GM23248 (cell line): ENCODE measurements around the gene ACYP1. TPM values are rescaled to one million over a fixed set of nuclear protein-coding genes. Genes with fewer than 3 reads are reported as not detected.

Experiments
- DNase-seq: peaks from one replicate; pipeline ENCODE4 v3.0.0-alpha.2; 2015
- H2AFZ ChIP-seq: fragments of 200-600 bp; sonication (generic); 2 replicates; pipeline ENCODE4 v1.6.1; 2016; ENCODE audit warnings: antibody characterized with exemption
- H3F3A ChIP-seq: fragments of 200-600 bp; sonication (generic); 2 replicates; pipeline ENCODE4 v1.6.1; 2016; ENCODE audit warnings: mild to moderate bottlenecking, antibody characterized with exemption, mixed run types; ENCODE audit not compliant: insufficient read depth
- H3K27ac ChIP-seq: fragments of 200-600 bp; sonication (generic); 2 replicates; pipeline ENCODE4 v1.5.1; 2016; ENCODE audit warnings: mild to moderate bottlenecking
- H3K27me3 ChIP-seq: fragments of 200-600 bp; sonication (generic); replicated peaks from 2 replicates; pipeline ENCODE4 v1.6.1; 2016; ENCODE audit warnings: mild to moderate bottlenecking; ENCODE audit not compliant: insufficient read depth
- H3K36me3 ChIP-seq: fragments of 200-600 bp; sonication (generic); 2 replicates; pipeline ENCODE4 v1.6.1; 2016; ENCODE audit warnings: low read depth, mild to moderate bottlenecking
- H3K4me1 ChIP-seq: fragments of 200-600 bp; sonication (generic); 2 replicates; pipeline ENCODE4 v1.6.1; 2016; ENCODE audit warnings: mild to moderate bottlenecking; ENCODE audit not compliant: insufficient read depth
- H3K4me2 ChIP-seq: fragments of 200-600 bp; sonication (generic); one replicate; pipeline ENCODE4 v1.6.1; 2016; ENCODE audit warnings: mild to moderate bottlenecking; ENCODE audit not compliant: unreplicated experiment
- H3K4me3 ChIP-seq: fragments of 200-600 bp; sonication (generic); 2 replicates; pipeline ENCODE4 v1.5.1; 2016; ENCODE audit warnings: mild to moderate bottlenecking
- H3K79me2 ChIP-seq: fragments of 200-600 bp; sonication (generic); 2 replicates; pipeline ENCODE4 v1.6.1; 2016; ENCODE audit warnings: mild to moderate bottlenecking; ENCODE audit not compliant: insufficient read depth
- H3K9ac ChIP-seq: fragments of 200-600 bp; sonication (generic); 2 replicates; pipeline ENCODE4 v1.6.1; 2016; ENCODE audit warnings: mild to moderate bottlenecking
- H3K9me2 ChIP-seq: fragments of 200-600 bp; sonication (generic); 2 replicates; pipeline ENCODE4 v1.6.1; 2016; ENCODE audit warnings: mixed run types, mild to moderate bottlenecking, moderate library complexity; ENCODE audit not compliant: insufficient read depth
- H3K9me3 ChIP-seq: fragments of 200-600 bp; sonication (generic); one replicate; pipeline ENCODE4 v1.6.1; 2017; ENCODE audit warnings: low read depth
- H4K20me1 ChIP-seq: fragments of 200-600 bp; sonication (generic); 2 replicates; pipeline ENCODE4 v1.6.0; 2016; ENCODE audit not compliant: insufficient read depth
- EZH2 ChIP-seq: fragments of 200-600 bp; sonication (generic); IDR thresholded peaks from 2 replicates; pipeline ENCODE4 v1.6.1; 2018; ENCODE audit warnings: antibody characterized with exemption, mild to moderate bottlenecking; ENCODE audit not compliant: insufficient read depth, poor library complexity, severe bottlenecking
- EZH2phosphoT487 ChIP-seq: fragments of 200-600 bp; sonication (generic); IDR thresholded peaks from 2 replicates; pipeline ENCODE4 v1.6.1; 2018; ENCODE audit warnings: antibody characterized with exemption, moderate library complexity, mild to moderate bottlenecking, low read depth; ENCODE audit not compliant: insufficient read depth
- WGBS, 2 experiments: methylation state at CpG; one replicate each; pipeline ENCODE4 v1.1.6; 2015 to 2017; ENCODE audit warnings: low lambda C conversion rate in 2 of 2, low coverage in 1 of 2; ENCODE audit errors: missing lambda C conversion rate in 2 of 2; 5-methylcytosine and 5-hydroxymethylcytosine counted together
- in situ Hi-C: fragments of 300-500 bp; cut with MboI; formaldehyde crosslinking; loops from 2 replicates; pipeline ENCODE4 v1.15.0; 2020
- polyA plus RNA-seq: library from polyadenylated mRNA; unstranded; fragments of >200 nt; fragmentation: Nextera tagmentation; extraction: Ambion mirVana; gene quantifications from 2 replicates; pipeline ENCODE4 v1.2.1, GENCODE V29; 2016
- total RNA-seq: library from RNA; depleted of rRNA; stranded (reverse); fragments of >200 nt; shearing (Covaris generic); gene quantifications from 2 replicates; pipeline ENCODE4 v1.2.3, GENCODE V29; 2014

Gene ACYP1
- total and polyA plus RNA-seq, 2 experiments from 2014 or later, result 7.3 to 19.3 TPM

- no peak overlapping the region for H3K4me3 ChIP-seq
- H3K9me3 ChIP-seq, result no peaks in the 10 kb centered on the region
- no peak overlapping the region for H2AFZ ChIP-seq
- H3K9ac ChIP-seq, result no peak overlapping the region
- WGBS, 2 experiments, result 88 to 90% methylated on average over 3 of the region's 3 CpGs
- no peaks in the 10 kb centered on the region for H3K4me1 ChIP-seq
- H3K27me3 ChIP-seq, result no peaks in the 10 kb centered on the region
- H3K36me3 ChIP-seq, result peaks cover 46% of the 10 kb centered on the region
- H3K27ac ChIP-seq, result no peak overlapping the region
- in situ Hi-C loops, result loop anchor here (10.0 kb wide), 1 partner anchor 180 kb away; no protein-coding TSS in a partner anchor
- no peaks in the 10 kb centered on the region for H3K9me2 ChIP-seq
- DNase-seq, result peak; percentile 4
- no peaks in the 10 kb centered on the region for H3K79me2 ChIP-seq
- H3F3A ChIP-seq, result peaks cover 5% of the 10 kb centered on the region; the same call in 1 of the 2 replicates
- H3K4me2 ChIP-seq, result no peak overlapping the region
- no peaks in the 10 kb centered on the region for H4K20me1 ChIP-seq
- no peak for TF ChIP-seq EZH2phosphoT487
- TF ChIP-seq EZH2, result no peak
Measured at GRCh38 chr14:75094896-75095295, 31.1 kb upstream of the ACYP1 start.

- Histone ChIP-seq H3F3A (peaks cover 5% of the 10 kb centered on the region; the same call in 1 of the 2 replicates), H2AFZ (no peak overlapping the region), H3K4me3 (no peak overlapping the region), H3K4me2 (no peak overlapping the region), H3K27ac (no peak overlapping the region), H3K27me3 (no peaks in the 10 kb centered on the region), H3K4me1 (no peaks in the 10 kb centered on the region), H3K9ac (no peak overlapping the region), H3K36me3 (peaks cover 45% of the 10 kb centered on the region), H3K79me2 (no peaks in the 10 kb centered on the region), H3K9me3 (no peaks in the 10 kb centered on the region), H4K20me1 (no peaks in the 10 kb centered on the region), H3K9me2 (no peaks in the 10 kb centered on the region)
- no peak for DNase-seq
- TF ChIP-seq EZH2, result no peak
- no peak for TF ChIP-seq EZH2phosphoT487
- in situ Hi-C loops, result loop anchor here (10.0 kb wide), 1 partner anchor 178 kb away; no protein-coding TSS in a partner anchor
- WGBS, 2 experiments, result 96 to 98% methylated on average over 2 of the region's 2 CpGs
Measured at GRCh38 chr14:75092698-75093097, 28.9 kb upstream of the ACYP1 start.

GRCh38 chr14:75091251-75091650 is 27.4 kb upstream of the ACYP1 start:
- no peak for TF ChIP-seq EZH2phosphoT487
- in situ Hi-C loops, result loop anchor here (10.0 kb wide), 1 partner anchor 176 kb away; no protein-coding TSS in a partner anchor
- no peaks in the 10 kb centered on the region for H3K4me1 ChIP-seq
- H3K27me3 ChIP-seq, result no peaks in the 10 kb centered on the region
- peaks cover 58% of the 10 kb centered on the region for H3K36me3 ChIP-seq
- DNase-seq, result no peak
- H3K9me2 ChIP-seq, result no peaks in the 10 kb centered on the region
- H2AFZ ChIP-seq, result no peak overlapping the region
- H3K4me3 ChIP-seq, result no peak overlapping the region
- H3K4me2 ChIP-seq, result no peak overlapping the region
- peaks cover 5% of the 10 kb centered on the region; the same call in 1 of the 2 replicates for H3F3A ChIP-seq
- H4K20me1 ChIP-seq, result no peaks in the 10 kb centered on the region
- H3K27ac ChIP-seq, result no peak overlapping the region
- no peaks in the 10 kb centered on the region for H3K79me2 ChIP-seq
- H3K9me3 ChIP-seq, result no peaks in the 10 kb centered on the region
- WGBS, 2 experiments, result 91 to 97% methylated on average over 5 to 8 of the region's 8 CpGs
- no peak overlapping the region for H3K9ac ChIP-seq

GRCh38 chr14:75090353-75090752 is 26.5 kb upstream of the ACYP1 start:
- Histone ChIP-seq H3K4me2 (no peak overlapping the region), H3K9ac (no peak overlapping the region), H4K20me1 (no peaks in the 10 kb centered on the region), H3K27ac (0 out of 2 replicates have a peak overlapping the region, but pooled peaks have one; percentile 3), H3K27me3 (no peaks in the 10 kb centered on the region), H3K79me2 (no peaks in the 10 kb centered on the region), H3K4me3 (no peak overlapping the region), H3K4me1 (no peaks in the 10 kb centered on the region), H2AFZ (no peak overlapping the region), H3F3A (peaks cover 5% of the 10 kb centered on the region; the same call in 1 of the 2 replicates), H3K9me2 (no peaks in the 10 kb centered on the region), H3K9me3 (no peaks in the 10 kb centered on the region), H3K36me3 (peaks cover 55% of the 10 kb centered on the region)
- DNase-seq, result peak; percentile 41
- TF ChIP-seq EZH2phosphoT487 (no peak), EZH2 (no peak)
- 80 to 83% methylated on average over 3 of the region's 3 CpGs for WGBS, 2 experiments
- in situ Hi-C loops, result loop anchor here (10.0 kb wide), 1 partner anchor 176 kb away; no protein-coding TSS in a partner anchor
